NCI-H748 (cell line): ENCODE results near the gene NANS.
"Not testable (repeated sequence)": the region's sequence is repeated elsewhere in the genome, so short reads cannot be mapped to it uniquely, and the experiment has no call there.

Experiments
- DNase-seq: peaks from one replicate; lab custom pipeline; 2025; ENCODE audit not compliant: unreplicated experiment; lab: John Stamatoyannopoulos, UW

NANS gene

GRCh38 chr9:98076514-98076890, 20.0 kb downstream of the NANS start:
- not testable (repeated sequence) for DNase-seq

- no peak for DNase-seq
These were observed 22.4 kb downstream of the NANS start for GRCh38 chr9:98078895-98079294.

GRCh38 chr9:98080326-98080725, 23.8 kb downstream of the NANS start:
- no peak for DNase-seq

GRCh38 chr9:98080780-98081179, 24.2 kb downstream of the NANS start:
- DNase-seq: no peak

GRCh38 chr9:98081477-98082219, 25.1 kb downstream of the NANS start:
- no peak for DNase-seq

GRCh38 chr9:98083061-98083501, 26.5 kb downstream of the NANS start:
- no peak for DNase-seq

GRCh38 chr9:98083566-98084183, 27.1 kb downstream of the NANS start:
- DNase-seq: no peak

GRCh38 chr9:98084396-98084795, 27.9 kb downstream of the NANS start:
- DNase-seq: no peak

- no peak for DNase-seq
These were observed 28.5 kb downstream of the NANS start for GRCh38 chr9:98085058-98085457.

- peak; percentile 24 for DNase-seq
These were observed 29.4 kb downstream of the NANS start for GRCh38 chr9:98085944-98086343.

GRCh38 chr9:98086461-98086860, 29.9 kb downstream of the NANS start:
- DNase-seq: no peak

- DNase-seq: no peak
These were observed 31.2 kb downstream of the NANS start for GRCh38 chr9:98087420-98088354.

GRCh38 chr9:98090674-98091073, 34.1 kb downstream of the NANS start:
- DNase-seq: not testable (repeated sequence)

- no peak for DNase-seq
These were observed 35.4 kb downstream of the NANS start for GRCh38 chr9:98091735-98092612.

GRCh38 chr9:98092613-98092931, 36.0 kb downstream of the NANS start:
- DNase-seq: no peak

- DNase-seq: no peak
These were observed 37.8 kb downstream of the NANS start for GRCh38 chr9:98094316-98094715.

- no peak for DNase-seq
These were observed 38.3 kb downstream of the NANS start for GRCh38 chr9:98094851-98095250.

GRCh38 chr9:98095401-98095800, 38.9 kb downstream of the NANS start:
- DNase-seq: peak; percentile 11

- no peak for DNase-seq
These were observed 39.6 kb downstream of the NANS start for GRCh38 chr9:98096091-98096490.

GRCh38 chr9:98097836-98098235, 41.3 kb downstream of the NANS start:
- DNase-seq: peak; percentile 76

GRCh38 chr9:98099346-98099745, 42.8 kb downstream of the NANS start:
- DNase-seq: no peak
